GM10248 (cell line): ENCODE results near the gene PUS3.

Experiments used
- CTCF ChIA-PET: fragments of 300-600 bp; sonication (Branson Sonifier 250); formaldehyde crosslinking; extraction: SDS; loops from one replicate; lab custom pipeline; 2021; ENCODE audit warnings: antibody characterized with exemption; lab: Yijun Ruan, JAX
- POLR2A ChIA-PET: fragments of 350-650 bp; sonication (Branson Sonifier 250); formaldehyde crosslinking; extraction: SDS; loops from one replicate; lab custom pipeline; 2020; ENCODE audit warnings: antibody characterized with exemption; lab: Yijun Ruan, JAX
- DNase-seq: peaks from one replicate; pipeline ENCODE4 v3.0.0; 2012; ENCODE audit errors: extremely low spot score
- TF ChIP-seq, protein P1 (sequence below): IDR thresholded peaks from 2 replicates; pipeline ENCODE4 v1.5.1; 2012; ENCODE audit warnings: mild to moderate bottlenecking, low read depth; ENCODE audit errors: extremely low read depth, missing control alignments, control extremely low read depth

PUS3 gene

GRCh38 chr11:125846188-125846587, 56.8 kb downstream of the PUS3 start:
- TF ChIP-seq, protein P1, sequence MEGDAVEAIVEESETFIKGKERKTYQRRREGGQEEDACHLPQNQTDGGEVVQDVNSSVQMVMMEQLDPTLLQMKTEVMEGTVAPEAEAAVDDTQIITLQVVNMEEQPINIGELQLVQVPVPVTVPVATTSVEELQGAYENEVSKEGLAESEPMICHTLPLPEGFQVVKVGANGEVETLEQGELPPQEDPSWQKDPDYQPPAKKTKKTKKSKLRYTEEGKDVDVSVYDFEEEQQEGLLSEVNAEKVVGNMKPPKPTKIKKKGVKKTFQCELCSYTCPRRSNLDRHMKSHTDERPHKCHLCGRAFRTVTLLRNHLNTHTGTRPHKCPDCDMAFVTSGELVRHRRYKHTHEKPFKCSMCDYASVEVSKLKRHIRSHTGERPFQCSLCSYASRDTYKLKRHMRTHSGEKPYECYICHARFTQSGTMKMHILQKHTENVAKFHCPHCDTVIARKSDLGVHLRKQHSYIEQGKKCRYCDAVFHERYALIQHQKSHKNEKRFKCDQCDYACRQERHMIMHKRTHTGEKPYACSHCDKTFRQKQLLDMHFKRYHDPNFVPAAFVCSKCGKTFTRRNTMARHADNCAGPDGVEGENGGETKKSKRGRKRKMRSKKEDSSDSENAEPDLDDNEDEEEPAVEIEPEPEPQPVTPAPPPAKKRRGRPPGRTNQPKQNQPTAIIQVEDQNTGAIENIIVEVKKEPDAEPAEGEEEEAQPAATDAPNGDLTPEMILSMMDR: no peak
- CTCF ChIA-PET: no interaction called here
- POLR2A ChIA-PET: no interaction called here
- no peak for DNase-seq
